HepG2 (cell line): ENCODE data around the gene PACSIN1. TPM values are rescaled to one million over a fixed set of nuclear protein-coding genes. Genes with fewer than 3 reads are reported as not detected.

Experiments
- HNRNPK ChIP-seq: fragments of 200-400 bp; formaldehyde crosslinking; IDR thresholded peaks from 2 replicates; pipeline ENCODE4 v1.6.1; 2018; ENCODE audit warnings: low read length, low read depth, moderate library complexity, mild to moderate bottlenecking; ENCODE audit not compliant: poor library complexity, severe bottlenecking
- HNRNPL ChIP-seq: fragments of 200-400 bp; formaldehyde crosslinking; IDR thresholded peaks from 2 replicates; pipeline ENCODE4 v1.6.1; 2017; ENCODE audit warnings: mild to moderate bottlenecking, low read depth, low read length
- KLF9 ChIP-seq: IDR thresholded peaks from 2 replicates; pipeline ENCODE4 v1.6.1; 2016; ENCODE audit warnings: low read depth
- NRL ChIP-seq: sonication (generic); formaldehyde crosslinking; IDR thresholded peaks from 2 replicates; pipeline ENCODE4 v1.5.0; 2020; ENCODE audit warnings: missing genetic modification reagents, mild to moderate bottlenecking, moderate library complexity, borderline replicate concordance
- RARG ChIP-seq: sonication (generic); formaldehyde crosslinking; IDR thresholded peaks from 2 replicates; pipeline ENCODE4 v1.4.0; 2020; ENCODE audit warnings: low read depth, mild to moderate bottlenecking, missing genetic modification reagents
- STAG1 ChIP-seq: sonication (generic); formaldehyde crosslinking; IDR thresholded peaks from 2 replicates; pipeline ENCODE4 v1.4.0; 2020; ENCODE audit warnings: missing genetic modification reagents
- ZNF788 ChIP-seq: sonication (generic); formaldehyde crosslinking; IDR thresholded peaks from 2 replicates; pipeline ENCODE4 v1.5.0; 2020; ENCODE audit warnings: mild to moderate bottlenecking, missing genetic modification reagents, borderline replicate concordance
- polyA plus RNA-seq, 8 experiments: library from polyadenylated mRNA; depleted of rRNA in 3 of 8; stranded (reverse) in 7 of 8; unstranded in 1 of 8; fragments of >200 nt; fragmentation: Illumina TruSeq in 4 of 8; extraction: Trizol in 4 of 8; gene quantifications; 2 replicates each; pipeline versions ENCODE4 v1.2.1 to v1.2.3, GENCODE V29; 2011 to 2016; ENCODE audit warnings: low read depth in 4 of 8, missing spikeins in 1 of 8, mixed read lengths in 1 of 8; ENCODE audit not compliant: insufficient read depth in 1 of 8
- total RNA-seq, 5 experiments: library from RNA; depleted of rRNA; stranded (reverse); fragments of >200 nt; fragmentation: Illumina TruSeq; extraction: Trizol; gene quantifications; 2 replicates each; pipeline ENCODE4 v1.2.3, GENCODE V29; 2016; ENCODE audit warnings: low read depth in 1 of 5
- TF ChIP-seq, protein P1 (sequence below): sonication (generic); formaldehyde crosslinking; IDR thresholded peaks from 2 replicates; pipeline ENCODE4 v1.5.0; 2020; ENCODE audit warnings: mild to moderate bottlenecking, low read depth, missing genetic modification reagents, borderline replicate concordance
- TF ChIP-seq, protein P2 (sequence below): sonication (generic); formaldehyde crosslinking; IDR thresholded peaks from 2 replicates; pipeline ENCODE4 v1.4.0; 2020; ENCODE audit warnings: missing genetic modification reagents, borderline replicate concordance

PACSIN1 gene
- total and polyA plus RNA-seq, 2 of the 13 experiments (the other 11 are each of a cell fraction or from before 2014, with no cell fraction given), result not detected

DNA sequence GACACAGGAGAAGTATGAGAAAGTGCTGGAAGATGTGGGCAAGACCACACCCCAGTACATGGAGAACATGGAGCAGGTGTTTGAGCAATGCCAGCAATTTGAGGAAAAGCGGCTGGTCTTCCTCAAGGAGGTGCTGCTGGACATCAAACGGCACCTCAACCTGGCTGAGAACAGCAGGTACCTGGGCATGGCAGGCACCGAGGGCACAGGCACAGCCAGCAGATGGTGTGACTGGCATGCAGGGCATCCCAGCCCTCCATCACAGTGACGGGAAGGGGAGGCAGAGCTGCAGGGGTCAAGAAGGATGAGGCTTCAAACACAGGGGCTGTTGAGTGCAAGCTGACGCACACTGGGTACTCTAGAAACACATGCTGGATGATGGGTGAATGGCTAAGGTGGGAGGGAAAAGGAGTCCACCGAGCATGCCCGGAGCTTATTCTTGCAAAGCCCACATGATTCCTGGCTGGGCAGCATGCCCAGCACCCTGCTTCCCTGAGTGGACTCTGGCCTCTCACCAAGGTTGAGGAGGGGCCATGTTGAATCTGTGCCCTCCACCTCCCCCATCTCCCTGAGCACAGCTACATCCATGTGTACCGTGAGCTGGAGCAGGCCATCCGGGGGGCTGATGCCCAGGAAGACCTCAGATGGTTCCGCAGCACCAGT lies 63.9 kb downstream of the PACSIN1 start (continued):
- TF ChIP-seq, protein P1, sequence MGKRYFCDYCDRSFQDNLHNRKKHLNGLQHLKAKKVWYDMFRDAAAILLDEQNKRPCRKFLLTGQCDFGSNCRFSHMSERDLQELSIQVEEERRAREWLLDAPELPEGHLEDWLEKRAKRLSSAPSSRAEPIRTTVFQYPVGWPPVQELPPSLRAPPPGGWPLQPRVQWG (CRISPR knock-in tag), result no peak
- 0 out of 2 replicates have a peak, but pooled peaks have one; percentile 39 for TF ChIP-seq ZNF788 (CRISPR knock-in tag)
- TF ChIP-seq KLF9 (CRISPR knock-in tag), result no peak
- TF ChIP-seq, protein P2, sequence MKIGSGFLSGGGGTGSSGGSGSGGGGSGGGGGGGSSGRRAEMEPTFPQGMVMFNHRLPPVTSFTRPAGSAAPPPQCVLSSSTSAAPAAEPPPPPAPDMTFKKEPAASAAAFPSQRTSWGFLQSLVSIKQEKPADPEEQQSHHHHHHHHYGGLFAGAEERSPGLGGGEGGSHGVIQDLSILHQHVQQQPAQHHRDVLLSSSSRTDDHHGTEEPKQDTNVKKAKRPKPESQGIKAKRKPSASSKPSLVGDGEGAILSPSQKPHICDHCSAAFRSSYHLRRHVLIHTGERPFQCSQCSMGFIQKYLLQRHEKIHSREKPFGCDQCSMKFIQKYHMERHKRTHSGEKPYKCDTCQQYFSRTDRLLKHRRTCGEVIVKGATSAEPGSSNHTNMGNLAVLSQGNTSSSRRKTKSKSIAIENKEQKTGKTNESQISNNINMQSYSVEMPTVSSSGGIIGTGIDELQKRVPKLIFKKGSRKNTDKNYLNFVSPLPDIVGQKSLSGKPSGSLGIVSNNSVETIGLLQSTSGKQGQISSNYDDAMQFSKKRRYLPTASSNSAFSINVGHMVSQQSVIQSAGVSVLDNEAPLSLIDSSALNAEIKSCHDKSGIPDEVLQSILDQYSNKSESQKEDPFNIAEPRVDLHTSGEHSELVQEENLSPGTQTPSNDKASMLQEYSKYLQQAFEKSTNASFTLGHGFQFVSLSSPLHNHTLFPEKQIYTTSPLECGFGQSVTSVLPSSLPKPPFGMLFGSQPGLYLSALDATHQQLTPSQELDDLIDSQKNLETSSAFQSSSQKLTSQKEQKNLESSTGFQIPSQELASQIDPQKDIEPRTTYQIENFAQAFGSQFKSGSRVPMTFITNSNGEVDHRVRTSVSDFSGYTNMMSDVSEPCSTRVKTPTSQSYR, result peak; percentile 38; the same call in 1 of the 2 replicates
- TF ChIP-seq NRL (CRISPR knock-in tag), result 0 out of 2 replicates have a peak, but pooled peaks have one; percentile 3
- no peak for TF ChIP-seq HNRNPK
- TF ChIP-seq HNRNPL, result peak; percentile 60; the same call in 1 of the 2 replicates
- no peak for TF ChIP-seq RARG (CRISPR knock-in tag)
- TF ChIP-seq STAG1, result peak; percentile 26; the same call in 1 of the 2 replicates
